GM18517 (cell line): Measurements from ENCODE around the gene RFNG.

ENCODE experiments used
- ATAC-seq: cut with Tn5 transposase; IDR thresholded peaks from one replicate; pipeline ENCODE4 v1.9.1; 2021; ENCODE audit warnings: mild to moderate bottlenecking, moderate library complexity; ENCODE audit not compliant: unreplicated experiment

The RFNG gene

DNA sequence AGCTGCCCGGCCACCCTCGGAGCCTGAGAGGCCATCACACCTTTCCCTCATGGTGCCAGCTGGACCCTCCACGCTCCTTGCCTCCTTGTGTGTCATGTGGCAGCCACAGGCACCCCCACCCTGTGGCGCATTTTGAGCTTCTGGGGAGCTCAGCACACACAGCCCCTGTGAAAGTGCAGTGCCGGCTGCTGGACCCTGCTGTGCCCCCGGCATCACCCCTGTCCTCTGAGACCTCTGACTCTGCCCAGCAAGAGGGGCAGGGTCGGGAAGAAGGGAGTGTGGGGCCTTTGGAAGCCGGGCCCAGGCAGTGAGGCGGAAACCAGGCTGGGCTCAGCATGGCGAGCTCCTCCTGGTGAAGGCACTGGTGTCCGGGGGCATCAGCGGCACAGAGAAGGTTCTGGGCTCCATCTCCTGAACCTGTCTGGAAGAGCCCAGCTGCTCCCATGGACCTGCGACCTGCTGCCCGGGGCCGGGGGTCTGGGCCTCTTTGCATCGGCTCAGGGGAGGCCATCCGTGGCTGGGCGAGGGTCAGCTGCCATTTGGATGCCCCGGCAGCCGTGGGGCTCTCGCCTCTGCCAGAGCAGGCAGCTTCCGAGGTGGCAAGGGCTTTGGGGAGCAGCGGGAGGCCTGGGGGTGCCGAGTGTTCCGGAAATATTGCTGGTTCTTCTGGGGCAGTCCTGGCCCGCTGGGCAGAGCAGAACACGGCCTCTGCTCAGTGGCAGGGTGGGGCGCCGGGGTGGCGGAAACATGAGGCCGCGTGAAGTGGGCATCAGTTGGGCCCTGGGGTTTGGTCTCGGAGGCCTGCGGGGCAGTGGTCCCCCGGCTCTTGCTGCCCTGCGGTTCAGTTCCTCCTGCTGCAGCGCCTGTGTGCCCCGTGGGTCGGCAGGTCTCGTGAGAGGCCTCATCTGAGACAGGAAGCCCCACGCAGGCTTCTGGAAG is 46.8 kb downstream of the RFNG start:
- ATAC-seq = no peak

DNA sequence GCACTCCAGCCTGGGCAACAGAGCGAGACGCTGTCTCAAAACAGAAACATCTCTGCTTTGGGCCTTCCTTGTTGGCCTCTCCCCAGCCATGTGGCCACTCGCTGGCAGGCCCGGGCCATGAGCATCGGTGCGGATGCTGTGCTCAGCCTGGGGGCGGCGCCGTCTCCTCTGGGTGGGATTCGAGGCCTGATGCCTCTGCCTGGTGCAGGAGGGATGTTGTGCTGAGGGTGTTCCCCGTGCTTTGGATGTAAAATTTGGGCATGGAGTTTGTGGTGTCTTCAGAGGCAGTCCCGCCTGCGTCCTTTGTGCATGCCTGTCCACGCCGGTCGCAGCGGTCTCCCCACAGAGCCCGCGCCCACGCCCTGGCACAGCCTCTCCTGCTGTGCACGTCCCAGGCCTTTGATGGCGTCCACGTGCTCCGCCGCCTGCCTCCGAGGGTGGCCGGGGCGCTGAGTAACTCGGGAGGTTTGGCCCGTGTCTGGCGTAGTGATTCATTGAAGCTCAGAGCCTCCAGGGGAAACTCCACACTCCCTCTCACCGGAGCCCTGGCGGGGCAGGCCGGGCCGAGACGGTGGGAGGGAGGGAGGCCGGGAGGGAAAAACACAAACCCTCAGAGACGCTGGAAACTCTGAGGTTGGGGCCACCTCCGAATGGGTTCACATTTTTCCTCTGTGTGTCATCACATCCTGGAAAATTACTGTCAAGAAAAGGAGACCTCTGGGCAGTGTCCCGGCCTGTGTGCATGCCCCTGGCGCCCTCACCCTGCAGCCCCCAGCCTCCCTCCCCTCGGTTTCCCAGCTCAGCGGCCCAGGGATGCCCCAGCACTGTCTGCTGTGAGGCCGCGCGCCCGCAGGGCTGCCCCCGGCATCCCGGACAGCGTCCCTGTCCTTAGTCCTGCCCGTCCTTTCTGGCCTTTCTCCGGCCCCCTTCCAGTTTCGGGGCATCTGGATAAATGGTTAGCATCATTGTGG is 47.9 kb downstream of the RFNG start:
- no peak for ATAC-seq

DNA sequence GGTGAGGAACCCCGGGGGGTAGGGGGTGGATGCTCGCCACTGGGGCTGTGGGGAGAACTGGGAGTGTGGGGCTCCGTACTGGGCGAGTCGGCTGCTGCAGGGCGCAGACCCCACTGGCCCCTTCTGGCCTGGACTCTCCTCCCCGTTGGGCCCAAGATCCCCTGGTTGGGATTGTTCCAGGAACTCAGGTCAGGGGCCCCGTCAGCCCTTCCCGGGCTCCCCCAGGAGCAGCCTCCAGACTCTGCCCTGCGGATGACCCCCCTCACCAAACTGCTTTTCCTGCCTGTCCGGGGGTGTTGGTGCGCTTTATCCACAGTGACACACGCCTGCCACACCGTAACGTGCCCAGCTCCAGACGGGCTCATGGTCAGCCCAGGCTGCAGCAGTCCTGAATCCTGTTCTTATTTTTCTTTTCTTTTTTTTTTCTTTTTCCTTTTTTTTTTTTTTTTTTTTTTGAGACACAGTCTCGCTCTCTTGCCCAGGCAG is 50.0 kb downstream of the RFNG start:
- ATAC-seq = no peak

DNA sequence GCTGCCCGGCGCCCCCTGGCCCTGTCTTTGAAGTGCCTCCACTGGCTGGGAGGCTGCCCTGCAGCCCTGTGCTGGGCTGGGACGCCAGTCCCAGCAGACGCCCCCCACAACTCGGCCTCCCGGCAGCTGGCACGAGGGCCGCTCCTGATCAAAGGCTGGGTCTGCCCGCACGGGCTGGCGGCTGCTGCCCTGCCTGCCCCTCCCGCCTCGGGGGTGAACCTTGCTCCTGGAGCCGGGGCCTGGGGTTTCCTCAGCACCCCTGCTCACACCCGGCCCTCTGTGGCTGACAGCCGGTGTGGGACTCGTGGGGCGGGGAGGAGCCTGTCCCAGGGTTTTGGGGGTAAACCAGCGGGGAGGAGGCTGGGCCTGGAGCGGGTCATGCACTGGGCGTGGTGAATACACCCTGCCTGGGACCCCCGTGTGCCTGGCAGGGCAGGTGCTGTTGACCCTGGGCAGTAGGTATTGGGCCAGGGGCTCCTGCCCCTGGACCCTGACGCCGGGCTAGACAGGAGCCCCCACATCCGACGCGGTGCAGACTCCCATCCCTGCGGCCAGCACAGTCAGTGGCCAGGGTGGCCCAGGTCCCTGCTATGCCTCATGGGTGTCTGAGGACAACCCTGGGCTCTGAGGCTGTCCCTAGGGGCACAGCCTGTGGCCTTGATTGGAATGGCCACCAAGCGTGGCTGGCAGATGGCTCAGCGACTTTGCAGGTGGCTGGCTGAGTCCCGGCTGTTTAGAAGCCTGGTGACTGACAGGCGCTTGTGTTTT is 50.6 kb downstream of the RFNG start:
- no peak for ATAC-seq

DNA sequence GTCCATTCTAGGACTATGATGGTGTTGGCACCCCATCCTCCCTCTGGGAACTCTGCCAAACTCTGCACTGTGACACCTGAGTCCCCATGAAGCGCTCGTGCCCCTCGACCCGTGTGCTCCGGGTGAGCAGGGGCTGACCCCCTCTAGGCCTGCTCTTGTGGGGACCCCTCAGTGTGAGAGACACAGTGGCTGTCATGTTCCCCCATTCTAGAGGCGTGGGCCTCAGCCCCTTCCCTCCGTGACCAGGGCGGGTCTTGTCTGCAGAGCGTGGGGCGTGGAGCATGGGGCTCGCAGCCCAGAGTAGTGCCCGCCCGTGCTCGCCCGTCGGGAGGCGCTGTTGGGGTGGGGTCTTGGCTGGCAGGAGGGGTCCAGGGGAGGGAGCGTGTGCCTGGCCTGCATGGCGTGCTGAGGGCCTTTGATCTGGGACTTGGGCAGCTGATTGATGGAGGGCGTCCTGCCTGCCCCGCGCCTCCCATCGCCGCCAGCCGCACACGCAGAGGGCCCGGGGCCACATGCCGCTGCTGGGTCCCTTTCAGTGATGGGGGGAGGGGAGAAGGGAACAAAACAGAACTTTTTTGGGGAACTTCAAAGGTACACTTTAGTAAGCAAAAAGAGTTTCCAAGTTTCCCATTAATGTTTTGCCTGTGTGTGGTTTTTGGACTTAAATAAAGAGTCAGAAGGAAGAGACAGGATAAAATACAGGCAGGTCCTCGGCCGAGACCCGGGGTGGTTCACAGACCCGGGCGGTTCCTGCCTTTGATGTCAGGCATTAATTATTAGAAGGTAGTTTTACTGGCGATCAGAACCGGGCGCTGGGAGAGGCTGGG is 51.4 kb downstream of the RFNG start:
- ATAC-seq = no peak

DNA sequence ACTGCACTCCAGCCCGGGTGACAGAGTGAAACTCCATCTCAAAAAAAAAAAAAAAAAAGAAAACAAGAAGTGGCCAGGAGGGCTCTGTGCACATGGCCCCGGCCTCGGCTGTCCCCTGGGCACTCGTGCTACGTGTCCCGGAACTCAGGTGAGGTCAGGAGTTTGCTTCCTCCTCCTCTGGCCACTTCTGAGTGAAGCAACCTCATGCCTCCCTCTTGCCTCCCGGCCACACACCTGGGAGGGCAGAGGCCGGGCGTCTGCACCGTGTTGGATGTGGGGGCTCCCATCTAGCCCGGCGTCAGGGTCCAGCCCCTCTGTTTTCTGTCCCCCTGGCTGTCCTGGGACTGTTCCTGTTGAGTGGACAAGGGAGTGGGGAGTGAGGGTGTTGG is 52.0 kb downstream of the RFNG start:
- ATAC-seq = no peak

DNA sequence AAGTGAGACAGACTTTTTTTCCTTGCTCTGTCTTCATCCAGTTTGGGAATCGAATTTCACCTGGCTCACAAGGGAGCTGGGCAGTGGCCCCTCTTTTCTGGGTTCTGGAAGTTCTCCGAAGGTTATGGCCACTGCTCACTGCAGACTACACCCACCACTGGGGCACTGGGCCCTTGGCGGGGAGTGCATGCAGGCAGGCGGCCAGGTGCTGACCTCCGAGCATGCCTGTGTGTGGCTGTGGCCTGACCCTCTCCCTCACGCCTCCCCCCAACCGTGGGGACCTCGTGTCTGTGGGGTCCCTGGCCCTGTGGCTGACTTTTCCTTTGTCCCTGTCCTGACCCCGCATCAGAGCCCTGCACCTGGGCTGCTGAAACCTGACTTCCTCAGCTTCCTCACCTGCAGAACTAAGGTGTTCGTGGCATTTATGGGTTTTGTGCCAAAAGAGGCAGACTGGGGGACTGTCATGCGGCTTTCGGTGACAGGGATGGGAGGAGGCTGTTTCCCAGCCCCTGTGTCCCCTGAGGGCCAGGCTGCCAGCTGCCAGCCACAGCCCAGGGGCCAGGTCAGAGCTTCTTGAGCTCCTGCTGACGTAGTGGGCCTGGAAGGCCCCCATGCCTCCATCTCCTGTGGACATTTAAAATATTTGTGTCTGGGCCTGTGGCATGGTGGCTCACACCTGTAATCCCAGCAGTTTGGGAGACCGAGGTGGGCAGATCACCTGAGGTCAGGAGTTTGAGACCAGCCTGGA is 52.7 kb downstream of the RFNG start:
- ATAC-seq = no peak

DNA sequence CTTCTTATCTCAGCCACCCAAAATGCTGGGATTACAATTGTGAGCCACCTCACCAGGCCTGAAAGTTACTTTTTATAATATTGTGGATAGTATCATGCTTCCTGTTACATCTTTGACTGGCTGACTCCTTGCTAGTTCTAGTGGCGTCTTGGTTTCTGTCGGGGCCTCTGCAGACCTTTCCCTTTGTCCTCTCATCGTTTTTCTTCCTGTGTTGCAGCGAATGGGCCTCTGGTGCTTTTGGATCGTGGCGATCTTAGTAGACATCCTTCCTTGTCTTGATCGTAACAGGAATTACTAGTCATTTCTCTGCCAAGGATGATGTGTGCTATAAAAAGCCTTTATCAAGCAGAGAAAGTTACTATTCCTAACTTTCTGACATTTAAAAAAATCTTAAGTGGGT is 53.4 kb downstream of the RFNG start:
- ATAC-seq = no peak
